SK-N-SH (cell line): ENCODE results near the gene ARHGEF4. TPM values are rescaled to one million over a fixed set of nuclear protein-coding genes. Genes with fewer than 3 reads are reported as not detected.

Experiments used
- CTCF ChIA-PET: fragments of 300-600, 350-600 bp; formaldehyde crosslinking; extraction: SDS; loops from one replicate; lab custom pipeline; 2021; lab: Yijun Ruan, JAX
- POLR2A ChIA-PET: fragments of 350-600 bp; sonication (Branson Sonifier 250); formaldehyde crosslinking; extraction: SDS; loops from one replicate; lab custom pipeline; 2020; ENCODE audit warnings: antibody characterized with exemption, inconsistent platforms; lab: Yijun Ruan, JAX
- DNase-seq: peaks from one replicate; pipeline ENCODE4 v3.0.0; 2012
- H2AFZ ChIP-seq: fragments of 200-600 bp; sonication (generic); 2 replicates; pipeline ENCODE4 v1.8.1; 2016; ENCODE audit warnings: antibody characterized with exemption, mild to moderate bottlenecking, low read depth
- H3F3A ChIP-seq: fragments of 200-600 bp; sonication (generic); replicated peaks from 2 replicates; pipeline ENCODE3; 2016; ENCODE audit warnings: antibody characterized with exemption, mild to moderate bottlenecking; ENCODE audit not compliant: insufficient read depth
- H3K27ac ChIP-seq, 2 experiments: fragments of 200-500 bp in 1 of 2; fragments of 200-600 bp in 1 of 2; sonication (Bioruptor generic) in 1 of 2; sonication (generic), shearing (Covaris generic) in 1 of 2; 2 replicates each; pipeline versions ENCODE4 v1.5.1 to v1.6.1; 2014 to 2016; ENCODE audit warnings: low read depth in 2 of 2, inconsistent platforms in 1 of 2, low read length in 1 of 2, mild to moderate bottlenecking in 1 of 2, mixed read lengths in 1 of 2
- H3K27me3 ChIP-seq: fragments of 200-600 bp; sonication (generic), shearing (Covaris generic); 2 replicates; pipeline ENCODE4 v1.6.1; 2016; ENCODE audit warnings: mixed run types; ENCODE audit not compliant: insufficient read depth
- H3K36me3 ChIP-seq, 2 experiments: fragments of 200-500 bp in 1 of 2; fragments of 200-600 bp in 1 of 2; sonication (Bioruptor generic) in 1 of 2; sonication (generic) in 1 of 2; replicated peaks in 1 of 2; 2 replicates each; pipeline versions ENCODE3 to v1.5.1; 2014 to 2016; ENCODE audit warnings: low read length in 1 of 2, mild to moderate bottlenecking in 1 of 2; ENCODE audit not compliant: insufficient read depth in 2 of 2, control insufficient read depth in 1 of 2
- H3K4me1 ChIP-seq, 2 experiments: fragments of 200-500 bp in 1 of 2; fragments of 200-600 bp in 1 of 2; sonication (Bioruptor generic) in 1 of 2; sonication (generic), shearing (Covaris generic) in 1 of 2; 2 replicates each; pipeline versions ENCODE4 v1.5.1 to v1.6.1; 2014 to 2016; ENCODE audit warnings: low read depth in 1 of 2, low read length in 1 of 2, mixed run types in 1 of 2; ENCODE audit not compliant: insufficient read depth in 2 of 2, control insufficient read depth in 1 of 2
- H3K4me2 ChIP-seq: fragments of 200-600 bp; sonication (generic), shearing (Covaris generic); 2 replicates; pipeline ENCODE4 v1.6.1; 2017; ENCODE audit warnings: mixed run types
- H3K4me3 ChIP-seq, 2 experiments: fragments of 200-500 bp in 1 of 2; fragments of 200-600 bp in 1 of 2; sonication (Bioruptor generic) in 1 of 2; sonication (generic), shearing (Covaris generic) in 1 of 2; 2 replicates each; pipeline versions ENCODE4 v1.5.1 to v1.8.1; 2014 to 2016; ENCODE audit warnings: low read depth in 2 of 2, inconsistent platforms in 1 of 2, low read length in 1 of 2, mild to moderate bottlenecking in 1 of 2, mixed read lengths in 1 of 2, moderate library complexity in 1 of 2
- H3K79me2 ChIP-seq: fragments of 200-600 bp; sonication (generic); 2 replicates; pipeline ENCODE4 v1.8.1; 2017; ENCODE audit warnings: mild to moderate bottlenecking; ENCODE audit not compliant: insufficient read depth
- H3K9ac ChIP-seq: fragments of 200-600 bp; sonication (generic); 2 replicates; pipeline ENCODE4 v1.6.1; 2017; ENCODE audit warnings: mixed run types
- H3K9me2 ChIP-seq: fragments of 200-600 bp; sonication (generic); 2 replicates; pipeline ENCODE4 v1.6.1; 2017; ENCODE audit warnings: mixed run types
- H3K9me3 ChIP-seq: fragments of 200-600 bp; sonication (generic); 2 replicates; pipeline ENCODE4 v1.6.1; 2017; ENCODE audit warnings: mixed run types, mild to moderate bottlenecking, moderate library complexity
- H4K20me1 ChIP-seq: fragments of 200-600 bp; sonication (generic); 2 replicates; pipeline ENCODE4 v1.6.1; 2017; ENCODE audit warnings: mild to moderate bottlenecking, mixed run types; ENCODE audit not compliant: insufficient read depth
- EZH2phosphoT487 ChIP-seq: fragments of 200-600 bp; sonication (generic); IDR thresholded peaks from 2 replicates; pipeline ENCODE4 v1.6.1; 2017; ENCODE audit warnings: low read depth, mixed run types, mild to moderate bottlenecking, antibody characterized with exemption, moderate library complexity, borderline replicate concordance
- FOSL2 ChIP-seq: IDR thresholded peaks from 2 replicates; pipeline ENCODE4 v1.4.0; 2012; ENCODE audit warnings: low read depth, mild to moderate bottlenecking, moderate library complexity, borderline replicate concordance
- FOXM1 ChIP-seq: IDR thresholded peaks from 2 replicates; pipeline ENCODE4 v1.4.0; 2012; ENCODE audit warnings: low read depth, mild to moderate bottlenecking
- GABPA ChIP-seq: IDR thresholded peaks from 2 replicates; pipeline ENCODE4 v1.4.0; 2012; ENCODE audit warnings: low read depth, mild to moderate bottlenecking
- GATA2 ChIP-seq: sonication (generic); formaldehyde crosslinking; IDR thresholded peaks from 2 replicates; pipeline ENCODE4 v1.5.0; 2020; ENCODE audit warnings: mild to moderate bottlenecking, missing genetic modification reagents
- JUND ChIP-seq: IDR thresholded peaks from 2 replicates; pipeline ENCODE4 v1.4.0; 2012
- MXI1 ChIP-seq: IDR thresholded peaks from 2 replicates; pipeline ENCODE4 v1.6.1; 2012; ENCODE audit warnings: mild to moderate bottlenecking, low read depth, low read length, improper control_type of control experiment
- NRF1 ChIP-seq: IDR thresholded peaks from 2 replicates; pipeline ENCODE4 v1.6.1; 2012; ENCODE audit warnings: low read depth, mild to moderate bottlenecking, low read length
- POLR2AphosphoS5 ChIP-seq: IDR thresholded peaks from 2 replicates; pipeline ENCODE4 v1.6.1; 2012; ENCODE audit warnings: low read depth, low read length
- RCOR1 ChIP-seq: fragments of 150-350 bp; IDR thresholded peaks from 2 replicates; pipeline ENCODE4 v1.6.1; 2017; ENCODE audit warnings: antibody characterized with exemption, low read length
- RFX5 ChIP-seq: IDR thresholded peaks from 2 replicates; pipeline ENCODE4 v1.6.1; 2012; ENCODE audit warnings: mild to moderate bottlenecking, improper control_type of control experiment, low read length
- SIN3A ChIP-seq: IDR thresholded peaks from 2 replicates; pipeline ENCODE4 v1.6.1; 2012; ENCODE audit warnings: low read depth, mild to moderate bottlenecking, low read length, moderate library complexity, borderline replicate concordance
- SMC3 ChIP-seq: IDR thresholded peaks from 2 replicates; pipeline ENCODE4 v1.6.1; 2012; ENCODE audit warnings: low read depth, low read length, improper control_type of control experiment
- TCF12 ChIP-seq: IDR thresholded peaks from 2 replicates; pipeline ENCODE4 v1.4.0; 2012
- TEAD4 ChIP-seq: IDR thresholded peaks from 2 replicates; pipeline ENCODE4 v1.4.0; 2012; ENCODE audit warnings: mild to moderate bottlenecking, borderline replicate concordance; ENCODE audit not compliant: insufficient read depth
- USF2 ChIP-seq: fragments of 150-350 bp; IDR thresholded peaks from 2 replicates; pipeline ENCODE4 v1.6.1; 2017; ENCODE audit warnings: antibody characterized with exemption, low read length, low read depth, borderline replicate concordance
- YY1 ChIP-seq: IDR thresholded peaks from 2 replicates; pipeline ENCODE4 v1.4.0; 2012; ENCODE audit warnings: low read depth, mild to moderate bottlenecking
- WGBS: methylation state at CpG from one replicate; pipeline ENCODE4 v1.1.6; 2017; ENCODE audit warnings: low lambda C conversion rate; 5-methylcytosine and 5-hydroxymethylcytosine counted together
- polyA plus RNA-seq, 3 experiments: library from polyadenylated mRNA; depleted of rRNA; stranded (reverse); fragments of >200 nt; gene quantifications; 2 replicates each; pipeline ENCODE4 v1.2.3, GENCODE V29; 2012
- TF ChIP-seq, protein P1 (sequence below): fragments of 150-350 bp; IDR thresholded peaks from 2 replicates; pipeline ENCODE4 v1.6.1; 2016; ENCODE audit warnings: mild to moderate bottlenecking, low read depth, low read length
- TF ChIP-seq, protein P2 (sequence below): fragments of 200-600 bp; sonication (generic); IDR thresholded peaks from 2 replicates; pipeline ENCODE4 v1.6.1; 2017; ENCODE audit warnings: antibody characterized with exemption, mild to moderate bottlenecking, moderate library complexity
- TF ChIP-seq, protein P3 (sequence below): IDR thresholded peaks from 2 replicates; pipeline ENCODE4 v1.6.1; 2012; ENCODE audit warnings: mild to moderate bottlenecking, low read depth, low read length, moderate library complexity

Gene ARHGEF4
- polyA plus RNA-seq, 1 of the 3 experiments (the other 2 are of a cell fraction), result 2.3 TPM

GRCh38 chr2:130916438-130916705 lies 79.7 kb downstream of the ARHGEF4 start:
- H3K9ac ChIP-seq, result no peak overlapping the region
- H3K9me3 ChIP-seq, result no peaks in the 10 kb centered on the region
- no peak overlapping the region for H3K4me2 ChIP-seq
- no peaks in the 10 kb centered on the region for H3K36me3 ChIP-seq
- H3K9me2 ChIP-seq, result no peaks in the 10 kb centered on the region
- H3K27me3 ChIP-seq, result no peaks in the 10 kb centered on the region
- no peak overlapping the region for H2AFZ ChIP-seq
- TF ChIP-seq FOXM1 (no peak), YY1 (no peak), TCF12 (no peak), FOSL2 (no peak), SIN3A (no peak), TEAD4 (no peak), RCOR1 (no peak), USF2 (no peak), SMC3 (no peak), POLR2AphosphoS5 (no peak), GATA2 (CRISPR knock-in tag) (no peak), JUND (no peak), RFX5 (no peak), EZH2phosphoT487 (no peak), MXI1 (no peak), NRF1 (no peak), GABPA (no peak)
- TF ChIP-seq, protein P1, sequence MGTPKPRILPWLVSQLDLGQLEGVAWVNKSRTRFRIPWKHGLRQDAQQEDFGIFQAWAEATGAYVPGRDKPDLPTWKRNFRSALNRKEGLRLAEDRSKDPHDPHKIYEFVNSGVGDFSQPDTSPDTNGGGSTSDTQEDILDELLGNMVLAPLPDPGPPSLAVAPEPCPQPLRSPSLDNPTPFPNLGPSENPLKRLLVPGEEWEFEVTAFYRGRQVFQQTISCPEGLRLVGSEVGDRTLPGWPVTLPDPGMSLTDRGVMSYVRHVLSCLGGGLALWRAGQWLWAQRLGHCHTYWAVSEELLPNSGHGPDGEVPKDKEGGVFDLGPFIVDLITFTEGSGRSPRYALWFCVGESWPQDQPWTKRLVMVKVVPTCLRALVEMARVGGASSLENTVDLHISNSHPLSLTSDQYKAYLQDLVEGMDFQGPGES, result no peak
- TF ChIP-seq, protein P2, sequence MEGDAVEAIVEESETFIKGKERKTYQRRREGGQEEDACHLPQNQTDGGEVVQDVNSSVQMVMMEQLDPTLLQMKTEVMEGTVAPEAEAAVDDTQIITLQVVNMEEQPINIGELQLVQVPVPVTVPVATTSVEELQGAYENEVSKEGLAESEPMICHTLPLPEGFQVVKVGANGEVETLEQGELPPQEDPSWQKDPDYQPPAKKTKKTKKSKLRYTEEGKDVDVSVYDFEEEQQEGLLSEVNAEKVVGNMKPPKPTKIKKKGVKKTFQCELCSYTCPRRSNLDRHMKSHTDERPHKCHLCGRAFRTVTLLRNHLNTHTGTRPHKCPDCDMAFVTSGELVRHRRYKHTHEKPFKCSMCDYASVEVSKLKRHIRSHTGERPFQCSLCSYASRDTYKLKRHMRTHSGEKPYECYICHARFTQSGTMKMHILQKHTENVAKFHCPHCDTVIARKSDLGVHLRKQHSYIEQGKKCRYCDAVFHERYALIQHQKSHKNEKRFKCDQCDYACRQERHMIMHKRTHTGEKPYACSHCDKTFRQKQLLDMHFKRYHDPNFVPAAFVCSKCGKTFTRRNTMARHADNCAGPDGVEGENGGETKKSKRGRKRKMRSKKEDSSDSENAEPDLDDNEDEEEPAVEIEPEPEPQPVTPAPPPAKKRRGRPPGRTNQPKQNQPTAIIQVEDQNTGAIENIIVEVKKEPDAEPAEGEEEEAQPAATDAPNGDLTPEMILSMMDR, result no peak
- TF ChIP-seq, protein P3, sequence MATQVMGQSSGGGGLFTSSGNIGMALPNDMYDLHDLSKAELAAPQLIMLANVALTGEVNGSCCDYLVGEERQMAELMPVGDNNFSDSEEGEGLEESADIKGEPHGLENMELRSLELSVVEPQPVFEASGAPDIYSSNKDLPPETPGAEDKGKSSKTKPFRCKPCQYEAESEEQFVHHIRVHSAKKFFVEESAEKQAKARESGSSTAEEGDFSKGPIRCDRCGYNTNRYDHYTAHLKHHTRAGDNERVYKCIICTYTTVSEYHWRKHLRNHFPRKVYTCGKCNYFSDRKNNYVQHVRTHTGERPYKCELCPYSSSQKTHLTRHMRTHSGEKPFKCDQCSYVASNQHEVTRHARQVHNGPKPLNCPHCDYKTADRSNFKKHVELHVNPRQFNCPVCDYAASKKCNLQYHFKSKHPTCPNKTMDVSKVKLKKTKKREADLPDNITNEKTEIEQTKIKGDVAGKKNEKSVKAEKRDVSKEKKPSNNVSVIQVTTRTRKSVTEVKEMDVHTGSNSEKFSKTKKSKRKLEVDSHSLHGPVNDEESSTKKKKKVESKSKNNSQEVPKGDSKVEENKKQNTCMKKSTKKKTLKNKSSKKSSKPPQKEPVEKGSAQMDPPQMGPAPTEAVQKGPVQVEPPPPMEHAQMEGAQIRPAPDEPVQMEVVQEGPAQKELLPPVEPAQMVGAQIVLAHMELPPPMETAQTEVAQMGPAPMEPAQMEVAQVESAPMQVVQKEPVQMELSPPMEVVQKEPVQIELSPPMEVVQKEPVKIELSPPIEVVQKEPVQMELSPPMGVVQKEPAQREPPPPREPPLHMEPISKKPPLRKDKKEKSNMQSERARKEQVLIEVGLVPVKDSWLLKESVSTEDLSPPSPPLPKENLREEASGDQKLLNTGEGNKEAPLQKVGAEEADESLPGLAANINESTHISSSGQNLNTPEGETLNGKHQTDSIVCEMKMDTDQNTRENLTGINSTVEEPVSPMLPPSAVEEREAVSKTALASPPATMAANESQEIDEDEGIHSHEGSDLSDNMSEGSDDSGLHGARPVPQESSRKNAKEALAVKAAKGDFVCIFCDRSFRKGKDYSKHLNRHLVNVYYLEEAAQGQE, result no peak
- H3F3A ChIP-seq, result no peaks in the 10 kb centered on the region
- no peaks in the 10 kb centered on the region for H3K4me1 ChIP-seq
- H3K4me3 ChIP-seq, result no peak overlapping the region
- H3K79me2 ChIP-seq, result no peaks in the 10 kb centered on the region
- 61% methylated on average over 8 of the region's 19 CpGs for WGBS
- DNase-seq, result no peak
- ChIA-PET CTCF (interaction anchor here (0.6 to 4.4 kb wide), 3 partner anchors 42 to 121 kb away, joined by 3 to 27 read pairs (median 4); no protein-coding TSS in a partner anchor), POLR2A (no interaction called here)
- H3K27ac ChIP-seq, result no peak overlapping the region
- no peaks in the 10 kb centered on the region for H4K20me1 ChIP-seq
